22Rv1 (cell line): Measurements from ENCODE around the gene P2RX1.

Source experiments
- ZFX ChIP-seq: fragments of 450-650 bp; IDR thresholded peaks from 2 replicates; pipeline ENCODE4 v1.6.1; 2017; ENCODE audit warnings: antibody characterized with exemption, borderline replicate concordance
- TF ChIP-seq, protein P1 (sequence below): fragments of 450-650 bp; IDR thresholded peaks from 2 replicates; pipeline ENCODE4 v1.5.1; 2017; ENCODE audit warnings: mild to moderate bottlenecking

- TF ChIP-seq, protein P1, sequence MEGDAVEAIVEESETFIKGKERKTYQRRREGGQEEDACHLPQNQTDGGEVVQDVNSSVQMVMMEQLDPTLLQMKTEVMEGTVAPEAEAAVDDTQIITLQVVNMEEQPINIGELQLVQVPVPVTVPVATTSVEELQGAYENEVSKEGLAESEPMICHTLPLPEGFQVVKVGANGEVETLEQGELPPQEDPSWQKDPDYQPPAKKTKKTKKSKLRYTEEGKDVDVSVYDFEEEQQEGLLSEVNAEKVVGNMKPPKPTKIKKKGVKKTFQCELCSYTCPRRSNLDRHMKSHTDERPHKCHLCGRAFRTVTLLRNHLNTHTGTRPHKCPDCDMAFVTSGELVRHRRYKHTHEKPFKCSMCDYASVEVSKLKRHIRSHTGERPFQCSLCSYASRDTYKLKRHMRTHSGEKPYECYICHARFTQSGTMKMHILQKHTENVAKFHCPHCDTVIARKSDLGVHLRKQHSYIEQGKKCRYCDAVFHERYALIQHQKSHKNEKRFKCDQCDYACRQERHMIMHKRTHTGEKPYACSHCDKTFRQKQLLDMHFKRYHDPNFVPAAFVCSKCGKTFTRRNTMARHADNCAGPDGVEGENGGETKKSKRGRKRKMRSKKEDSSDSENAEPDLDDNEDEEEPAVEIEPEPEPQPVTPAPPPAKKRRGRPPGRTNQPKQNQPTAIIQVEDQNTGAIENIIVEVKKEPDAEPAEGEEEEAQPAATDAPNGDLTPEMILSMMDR: no peak
- no peak for TF ChIP-seq ZFX
Measured at GRCh38 chr17:3952186-3952585, 35.9 kb upstream of the P2RX1 start.
